GM23248 (cell line): ENCODE data around the gene LYPD4. TPM values are rescaled to one million over a fixed set of nuclear protein-coding genes. Genes with fewer than 3 reads are reported as not detected.

Experiments
- DNase-seq: peaks from one replicate; pipeline ENCODE4 v3.0.0-alpha.2; 2015
- H2AFZ ChIP-seq: fragments of 200-600 bp; sonication (generic); 2 replicates; pipeline ENCODE4 v1.6.1; 2016; ENCODE audit warnings: antibody characterized with exemption
- H3F3A ChIP-seq: fragments of 200-600 bp; sonication (generic); 2 replicates; pipeline ENCODE4 v1.6.1; 2016; ENCODE audit warnings: mild to moderate bottlenecking, antibody characterized with exemption, mixed run types; ENCODE audit not compliant: insufficient read depth
- H3K27ac ChIP-seq: fragments of 200-600 bp; sonication (generic); 2 replicates; pipeline ENCODE4 v1.5.1; 2016; ENCODE audit warnings: mild to moderate bottlenecking
- H3K27me3 ChIP-seq: fragments of 200-600 bp; sonication (generic); replicated peaks from 2 replicates; pipeline ENCODE4 v1.6.1; 2016; ENCODE audit warnings: mild to moderate bottlenecking; ENCODE audit not compliant: insufficient read depth
- H3K36me3 ChIP-seq: fragments of 200-600 bp; sonication (generic); 2 replicates; pipeline ENCODE4 v1.6.1; 2016; ENCODE audit warnings: low read depth, mild to moderate bottlenecking
- H3K4me1 ChIP-seq: fragments of 200-600 bp; sonication (generic); 2 replicates; pipeline ENCODE4 v1.6.1; 2016; ENCODE audit warnings: mild to moderate bottlenecking; ENCODE audit not compliant: insufficient read depth
- H3K4me2 ChIP-seq: fragments of 200-600 bp; sonication (generic); one replicate; pipeline ENCODE4 v1.6.1; 2016; ENCODE audit warnings: mild to moderate bottlenecking; ENCODE audit not compliant: unreplicated experiment
- H3K4me3 ChIP-seq: fragments of 200-600 bp; sonication (generic); 2 replicates; pipeline ENCODE4 v1.5.1; 2016; ENCODE audit warnings: mild to moderate bottlenecking
- H3K79me2 ChIP-seq: fragments of 200-600 bp; sonication (generic); 2 replicates; pipeline ENCODE4 v1.6.1; 2016; ENCODE audit warnings: mild to moderate bottlenecking; ENCODE audit not compliant: insufficient read depth
- H3K9ac ChIP-seq: fragments of 200-600 bp; sonication (generic); 2 replicates; pipeline ENCODE4 v1.6.1; 2016; ENCODE audit warnings: mild to moderate bottlenecking
- H3K9me2 ChIP-seq: fragments of 200-600 bp; sonication (generic); 2 replicates; pipeline ENCODE4 v1.6.1; 2016; ENCODE audit warnings: mixed run types, mild to moderate bottlenecking, moderate library complexity; ENCODE audit not compliant: insufficient read depth
- H3K9me3 ChIP-seq: fragments of 200-600 bp; sonication (generic); one replicate; pipeline ENCODE4 v1.6.1; 2017; ENCODE audit warnings: low read depth
- H4K20me1 ChIP-seq: fragments of 200-600 bp; sonication (generic); 2 replicates; pipeline ENCODE4 v1.6.0; 2016; ENCODE audit not compliant: insufficient read depth
- EZH2 ChIP-seq: fragments of 200-600 bp; sonication (generic); IDR thresholded peaks from 2 replicates; pipeline ENCODE4 v1.6.1; 2018; ENCODE audit warnings: antibody characterized with exemption, mild to moderate bottlenecking; ENCODE audit not compliant: insufficient read depth, poor library complexity, severe bottlenecking
- EZH2phosphoT487 ChIP-seq: fragments of 200-600 bp; sonication (generic); IDR thresholded peaks from 2 replicates; pipeline ENCODE4 v1.6.1; 2018; ENCODE audit warnings: antibody characterized with exemption, moderate library complexity, mild to moderate bottlenecking, low read depth; ENCODE audit not compliant: insufficient read depth
- WGBS, 2 experiments: methylation state at CpG; one replicate each; pipeline ENCODE4 v1.1.6; 2015 to 2017; ENCODE audit warnings: low lambda C conversion rate in 2 of 2, low coverage in 1 of 2; ENCODE audit errors: missing lambda C conversion rate in 2 of 2; 5-methylcytosine and 5-hydroxymethylcytosine counted together
- in situ Hi-C: fragments of 300-500 bp; cut with MboI; formaldehyde crosslinking; loops from 2 replicates; pipeline ENCODE4 v1.15.0; 2020
- polyA plus RNA-seq: library from polyadenylated mRNA; unstranded; fragments of >200 nt; fragmentation: Nextera tagmentation; extraction: Ambion mirVana; gene quantifications from 2 replicates; pipeline ENCODE4 v1.2.1, GENCODE V29; 2016
- total RNA-seq: library from RNA; depleted of rRNA; stranded (reverse); fragments of >200 nt; shearing (Covaris generic); gene quantifications from 2 replicates; pipeline ENCODE4 v1.2.3, GENCODE V29; 2014

Gene LYPD4
- total and polyA plus RNA-seq, 2 experiments from 2014 or later: not detected

DNA sequence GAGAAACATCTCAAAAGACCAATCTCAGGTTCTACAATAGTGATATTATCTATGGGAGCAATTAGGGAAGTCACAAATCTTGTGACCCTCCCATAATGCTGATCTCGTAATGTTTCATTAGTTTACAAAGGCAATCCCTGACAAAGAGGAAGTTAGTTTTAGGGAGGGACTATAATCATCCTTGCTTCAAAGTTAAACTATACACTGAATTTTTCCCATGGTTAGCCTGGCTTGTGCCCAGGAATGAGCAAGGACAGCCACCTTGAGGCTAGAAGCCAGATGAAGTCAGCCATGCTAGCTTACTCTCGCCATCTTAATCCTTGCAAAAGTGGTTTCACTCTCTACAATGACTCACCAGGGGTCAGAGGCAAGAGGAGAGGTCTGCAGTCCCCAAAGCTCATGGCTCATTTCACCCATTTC, 42.7 kb downstream of the LYPD4 start:
- in situ Hi-C loops: no loop called here
- Histone ChIP-seq H3K36me3 (no peaks in the 10 kb centered on the region), H3K79me2 (no peaks in the 10 kb centered on the region), H4K20me1 (no peaks in the 10 kb centered on the region), H3K4me3 (no peak overlapping the region), H2AFZ (no peak overlapping the region), H3K4me1 (no peaks in the 10 kb centered on the region), H3K27ac (no peak overlapping the region), H3K9ac (no peak overlapping the region), H3F3A (no peaks in the 10 kb centered on the region), H3K9me3 (no peaks in the 10 kb centered on the region), H3K27me3 (peaks cover 5% of the 10 kb centered on the region), H3K4me2 (no peak overlapping the region), H3K9me2 (no peaks in the 10 kb centered on the region)
- DNase-seq: no peak
- 49 to 60% methylated on average over 2 of the region's 2 CpGs for WGBS, 2 experiments
- no peak for TF ChIP-seq EZH2phosphoT487
- TF ChIP-seq EZH2: no peak

GRCh38 chr19:41801031-41801430, 43.5 kb downstream of the LYPD4 start:
- no peaks in the 10 kb centered on the region for H3K9me3 ChIP-seq
- TF ChIP-seq EZH2 (no peak), EZH2phosphoT487 (no peak)
- no peaks in the 10 kb centered on the region for H3K36me3 ChIP-seq
- in situ Hi-C loops: no loop called here
- 21 to 26% methylated on average over 4 of the region's 4 CpGs for WGBS, 2 experiments
- peaks cover 7% of the 10 kb centered on the region for H3K27me3 ChIP-seq
- no peaks in the 10 kb centered on the region for H3F3A ChIP-seq
- no peak overlapping the region for H3K27ac ChIP-seq
- no peaks in the 10 kb centered on the region for H3K79me2 ChIP-seq
- H3K4me1 ChIP-seq: no peaks in the 10 kb centered on the region
- H3K4me3 ChIP-seq: no peak overlapping the region
- no peak overlapping the region for H3K9ac ChIP-seq
- H3K9me2 ChIP-seq: no peaks in the 10 kb centered on the region
- no peaks in the 10 kb centered on the region for H4K20me1 ChIP-seq
- no peak for DNase-seq
- H3K4me2 ChIP-seq: no peak overlapping the region
- H2AFZ ChIP-seq: no peak overlapping the region

GRCh38 chr19:41799444-41800000, 45.0 kb downstream of the LYPD4 start:
- Histone ChIP-seq H3K27me3 (peaks cover 9% of the 10 kb centered on the region), H3K4me1 (no peaks in the 10 kb centered on the region), H3K79me2 (no peaks in the 10 kb centered on the region), H2AFZ (no peak overlapping the region), H4K20me1 (no peaks in the 10 kb centered on the region), H3K9me3 (no peaks in the 10 kb centered on the region), H3K4me3 (no peak overlapping the region), H3K27ac (no peak overlapping the region), H3K9ac (no peak overlapping the region), H3K9me2 (no peaks in the 10 kb centered on the region), H3K4me2 (no peak overlapping the region), H3F3A (no peaks in the 10 kb centered on the region), H3K36me3 (no peaks in the 10 kb centered on the region)
- no peak for DNase-seq
- TF ChIP-seq EZH2phosphoT487 (no peak), EZH2 (no peak)
- in situ Hi-C loops: no loop called here
- 42 to 48% methylated on average over 9 of the region's 9 CpGs for whole genome bisulfite sequencing, 2 experiments

GRCh38 chr19:41796901-41797300, 47.6 kb downstream of the LYPD4 start:
- H3K36me3 ChIP-seq: no peaks in the 10 kb centered on the region
- in situ Hi-C loops: no loop called here
- H3K4me2 ChIP-seq: no peak overlapping the region
- no peaks in the 10 kb centered on the region for H3K9me2 ChIP-seq
- H3K4me1 ChIP-seq: no peaks in the 10 kb centered on the region
- H3K9ac ChIP-seq: no peak overlapping the region
- H3K27me3 ChIP-seq: peaks cover 13% of the 10 kb centered on the region
- TF ChIP-seq EZH2phosphoT487: no peak
- no peak for TF ChIP-seq EZH2
- no peaks in the 10 kb centered on the region for H3F3A ChIP-seq
- no peak overlapping the region for H3K27ac ChIP-seq
- no peaks in the 10 kb centered on the region for H3K79me2 ChIP-seq
- H3K9me3 ChIP-seq: no peaks in the 10 kb centered on the region
- H4K20me1 ChIP-seq: no peaks in the 10 kb centered on the region
- H3K4me3 ChIP-seq: no peak overlapping the region
- DNase-seq: no peak
- 33 to 35% methylated on average over 1 of the region's 1 CpG for WGBS, 2 experiments
- H2AFZ ChIP-seq: no peak overlapping the region

DNA sequence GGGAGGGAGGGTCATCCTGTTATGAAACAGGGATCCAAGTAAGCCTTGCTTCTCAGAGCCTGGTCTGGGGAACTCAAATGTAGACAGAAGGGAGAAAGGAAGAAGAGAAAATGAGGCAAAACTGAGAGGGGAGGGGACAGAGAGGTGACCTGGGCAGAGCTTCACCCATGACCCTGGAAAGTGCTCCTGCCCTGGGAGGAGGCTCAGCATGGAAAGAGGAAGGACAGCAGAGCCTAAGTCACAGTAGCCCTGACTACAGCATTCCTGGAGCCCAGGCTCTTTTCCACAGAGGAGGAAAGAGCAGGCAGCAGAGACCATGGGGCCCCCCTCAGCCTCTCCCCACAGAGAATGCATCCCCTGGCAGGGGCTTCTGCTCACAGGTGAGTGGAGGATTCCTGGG, 48.1 kb downstream of the LYPD4 start, which contains the start of gene CEACAM3:
Gene CEACAM3 (plus strand): TSS at position 226 of the 400 bp plus-strand sequence. CDS start 91 bp downstream, at position 317.
- Histone ChIP-seq H3F3A (no peaks in the 10 kb centered on the region), H3K36me3 (no peaks in the 10 kb centered on the region), H3K27ac (no peak within 1 kb of the TSS), H3K9me3 (no peaks in the 10 kb centered on the region), H3K4me3 (no peak within 1 kb of the TSS), H4K20me1 (no peaks in the 10 kb centered on the region), H2AFZ (no peak within 1 kb of the TSS), H3K4me1 (no peaks in the 10 kb centered on the region), H3K4me2 (no peak within 1 kb of the TSS), H3K27me3 (peaks cover 13% of the 10 kb centered on the region), H3K9ac (no peak within 1 kb of the TSS), H3K79me2 (no peaks in the 10 kb centered on the region), H3K9me2 (no peaks in the 10 kb centered on the region)
- in situ Hi-C loops: no loop called here
- TF ChIP-seq EZH2phosphoT487 (no peak), EZH2 (no peak)
- no peak for DNase-seq
